ENCODE data around the gene MED28. TPM values are rescaled to one million over a fixed set of nuclear protein-coding genes. Genes with fewer than 3 reads are reported as not detected.

Gene MED28
- polyA plus RNA-seq, 1 of the 3 experiments (the other 2 are of a cell fraction), result 7.5 TPM

- H3F3A ChIP-seq (replicated peaks; ENCODE audit: insufficient read depth), result no peaks in the 10 kb centered on the region
- no peak overlapping the region for H3K4me2 ChIP-seq
- H3K9ac ChIP-seq, result no peak overlapping the region
- no peaks in the 10 kb centered on the region for H3K79me2 ChIP-seq (ENCODE audit: insufficient read depth)
- H2AFZ ChIP-seq (ENCODE audit: low read depth), result no peak overlapping the region
- no peaks in the 10 kb centered on the region for H4K20me1 ChIP-seq (ENCODE audit: insufficient read depth)
- H3K36me3 ChIP-seq (replicated peaks in 1 of 2; ENCODE audit: control insufficient read depth in 1 of 2, insufficient read depth in 2 of 2, low read length in 1 of 2), result no peaks in the 10 kb centered on the region
- H3K9me3 ChIP-seq, result no peaks in the 10 kb centered on the region
- peaks cover 0 to 27% of the 10 kb centered on the region in 2 experiments; a peak in 2 of 4 replicates for H3K4me1 ChIP-seq (ENCODE audit: control insufficient read depth in 1 of 2, insufficient read depth in 2 of 2, low read depth in 1 of 2, low read length in 1 of 2)
- no peak for DNase-seq
- ChIA-PET POLR2A (no interaction called here), CTCF (no interaction called here)
- no peak for TF ChIP-seq JUND (IDR thresholded peaks at IDR 0.05)
- no peak for TF ChIP-seq NFIC (IDR thresholded peaks at IDR 0.05; ENCODE audit: borderline replicate concordance)
- no peak for TF ChIP-seq TAF1 (IDR thresholded peaks at IDR 0.05; ENCODE audit: borderline replicate concordance, low read depth, low read length)
- H3K9me2 ChIP-seq, result no peaks in the 10 kb centered on the region
- no peak overlapping the region for H3K27ac ChIP-seq (ENCODE audit: low read depth in 2 of 2, low read length in 1 of 2)
- no peaks in the 10 kb centered on the region for H3K27me3 ChIP-seq (ENCODE audit: insufficient read depth)
- 22% methylated on average over 3 of the region's 3 CpGs for WGBS (ENCODE audit: low lambda C conversion rate)
- H3K4me3 ChIP-seq (ENCODE audit: low read depth in 2 of 2, low read length in 1 of 2), result no peak overlapping the region
Observed at GRCh38 chr4:17665852-17666251, 51.4 kb downstream of the MED28 start.

GRCh38 chr4:17667253-17667652, 52.8 kb downstream of the MED28 start:
- POLR2A ChIA-PET, result no interaction called here
- Histone ChIP-seq H4K20me1 (ENCODE audit: insufficient read depth) (no peaks in the 10 kb centered on the region), H3K36me3 (replicated peaks in 1 of 2; ENCODE audit: control insufficient read depth in 1 of 2, insufficient read depth in 2 of 2, low read length in 1 of 2) (no peaks in the 10 kb centered on the region), H2AFZ (ENCODE audit: low read depth) (no peak overlapping the region), H3K9me2 (no peaks in the 10 kb centered on the region), H3K9me3 (no peaks in the 10 kb centered on the region), H3K4me1 (ENCODE audit: control insufficient read depth in 1 of 2, insufficient read depth in 2 of 2, low read depth in 1 of 2, low read length in 1 of 2) (peaks cover 0 to 29% of the 10 kb centered on the region in 2 experiments; a peak in 2 of 4 replicates), H3K79me2 (ENCODE audit: insufficient read depth) (no peaks in the 10 kb centered on the region), H3K27ac (ENCODE audit: low read depth in 2 of 2, low read length in 1 of 2) (no peak overlapping the region), H3K9ac (no peak overlapping the region), H3F3A (replicated peaks; ENCODE audit: insufficient read depth) (no peaks in the 10 kb centered on the region), H3K27me3 (ENCODE audit: insufficient read depth) (no peaks in the 10 kb centered on the region), H3K4me2 (no peak overlapping the region), H3K4me3 (ENCODE audit: low read depth in 2 of 2, low read length in 1 of 2) (no peak overlapping the region)
- CTCF ChIA-PET, result no interaction called here
- no peak for TF ChIP-seq EP300 (IDR thresholded peaks at IDR 0.05; ENCODE audit: borderline replicate concordance in 1 of 2, low read depth in 1 of 2, low read length in 1 of 2)
- TF ChIP-seq FOXM1 (IDR thresholded peaks at IDR 0.05; ENCODE audit: low read depth), result no peak
- no peak for TF ChIP-seq TEAD4 (IDR thresholded peaks at IDR 0.05; ENCODE audit: borderline replicate concordance, insufficient read depth)
- no peak for TF ChIP-seq FOSL2 (IDR thresholded peaks at IDR 0.05; ENCODE audit: borderline replicate concordance, low read depth)
- no peak for TF ChIP-seq POLR2AphosphoS5 (IDR thresholded peaks at IDR 0.05; ENCODE audit: low read depth, low read length)
- no peak for TF ChIP-seq PBX3 (IDR thresholded peaks at IDR 0.05)
- no peak for TF ChIP-seq JUND (IDR thresholded peaks at IDR 0.05)
- DNase-seq, result no peak
- WGBS (ENCODE audit: low lambda C conversion rate), result 47% methylated on average over 3 of the region's 3 CpGs

GRCh38 chr4:17667653-17668201, 53.3 kb downstream of the MED28 start:
- no peak for DNase-seq
- H3K36me3 ChIP-seq (replicated peaks in 1 of 2; ENCODE audit: control insufficient read depth in 1 of 2, insufficient read depth in 2 of 2, low read length in 1 of 2), result no peaks in the 10 kb centered on the region
- H2AFZ ChIP-seq (ENCODE audit: low read depth), result no peak overlapping the region
- no peaks in the 10 kb centered on the region for H3K79me2 ChIP-seq (ENCODE audit: insufficient read depth)
- H3K4me2 ChIP-seq, result no peak overlapping the region
- no peaks in the 10 kb centered on the region for H3K27me3 ChIP-seq (ENCODE audit: insufficient read depth)
- H3K4me1 ChIP-seq (ENCODE audit: control insufficient read depth in 1 of 2, insufficient read depth in 2 of 2, low read depth in 1 of 2, low read length in 1 of 2), result peaks cover 0 to 29% of the 10 kb centered on the region in 2 experiments; a peak in 2 of 4 replicates
- H4K20me1 ChIP-seq (ENCODE audit: insufficient read depth), result no peaks in the 10 kb centered on the region
- H3F3A ChIP-seq (replicated peaks; ENCODE audit: insufficient read depth), result no peaks in the 10 kb centered on the region
- ChIA-PET POLR2A (no interaction called here), CTCF (no interaction called here)
- no peaks in the 10 kb centered on the region for H3K9me3 ChIP-seq
- 45% methylated on average over 3 of the region's 3 CpGs for WGBS (ENCODE audit: low lambda C conversion rate)
- H3K9me2 ChIP-seq, result no peaks in the 10 kb centered on the region
- TF ChIP-seq SMC3 (IDR thresholded peaks at IDR 0.05; ENCODE audit: low read depth, low read length), result no peak
- no peak for TF ChIP-seq SIN3A (IDR thresholded peaks at IDR 0.05; ENCODE audit: borderline replicate concordance, low read depth, low read length)
- TF ChIP-seq TCF12 (IDR thresholded peaks at IDR 0.05), result no peak
- no peak for TF ChIP-seq FOSL2 (IDR thresholded peaks at IDR 0.05; ENCODE audit: borderline replicate concordance, low read depth)
- no peak overlapping the region for H3K4me3 ChIP-seq (ENCODE audit: low read depth in 2 of 2, low read length in 1 of 2)
- no peak overlapping the region for H3K9ac ChIP-seq
- H3K27ac ChIP-seq (ENCODE audit: low read depth in 2 of 2, low read length in 1 of 2), result no peak overlapping the region

Data from SK-N-SH (cell line).